GM23248 (cell line): Measurements from ENCODE around the gene GFI1B.

Source experiments
- EZH2 ChIP-seq: fragments of 200-600 bp; sonication (generic); IDR thresholded peaks from 2 replicates; pipeline ENCODE4 v1.6.1; 2018; ENCODE audit warnings: antibody characterized with exemption, mild to moderate bottlenecking; ENCODE audit not compliant: insufficient read depth, poor library complexity, severe bottlenecking
- EZH2phosphoT487 ChIP-seq: fragments of 200-600 bp; sonication (generic); IDR thresholded peaks from 2 replicates; pipeline ENCODE4 v1.6.1; 2018; ENCODE audit warnings: antibody characterized with exemption, moderate library complexity, mild to moderate bottlenecking, low read depth; ENCODE audit not compliant: insufficient read depth

DNA sequence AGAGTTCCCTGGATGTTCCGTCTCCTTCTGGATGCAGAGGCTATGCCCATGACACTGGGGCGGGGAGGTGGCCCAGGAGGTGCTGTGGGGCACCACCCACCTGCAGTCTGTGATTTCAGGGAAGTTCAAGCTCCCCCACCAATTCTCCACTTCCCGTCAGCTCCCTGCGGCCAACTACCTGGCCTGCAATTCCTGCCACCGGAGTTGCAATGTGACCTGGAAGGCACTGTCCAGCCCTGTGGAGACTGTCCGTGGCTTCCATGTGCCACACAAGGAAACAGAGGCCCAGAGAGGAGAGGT, 16.6 kb downstream of the GFI1B start:
- TF ChIP-seq EZH2 (no peak), EZH2phosphoT487 (no peak)
